SK-N-DZ (cell line): Measurements from ENCODE around the gene PROX2. TPM values are rescaled to one million over a fixed set of nuclear protein-coding genes. Genes with fewer than 3 reads are reported as not detected.
A peak's percentile ranks its signal among the peaks of the same experiment; 100 is the strongest.

Experiments
- DNase-seq: peaks from one replicate; pipeline ENCODE4 v3.0.0-alpha.2; 2015; ENCODE audit warnings: low spot score
- polyA plus RNA-seq, 2 experiments: library from polyadenylated mRNA; depleted of rRNA; stranded (reverse); fragments of >200 nt; gene quantifications; 2 replicates each; pipeline ENCODE4 v1.2.3, GENCODE V29; 2014

The PROX2 gene, protein sequence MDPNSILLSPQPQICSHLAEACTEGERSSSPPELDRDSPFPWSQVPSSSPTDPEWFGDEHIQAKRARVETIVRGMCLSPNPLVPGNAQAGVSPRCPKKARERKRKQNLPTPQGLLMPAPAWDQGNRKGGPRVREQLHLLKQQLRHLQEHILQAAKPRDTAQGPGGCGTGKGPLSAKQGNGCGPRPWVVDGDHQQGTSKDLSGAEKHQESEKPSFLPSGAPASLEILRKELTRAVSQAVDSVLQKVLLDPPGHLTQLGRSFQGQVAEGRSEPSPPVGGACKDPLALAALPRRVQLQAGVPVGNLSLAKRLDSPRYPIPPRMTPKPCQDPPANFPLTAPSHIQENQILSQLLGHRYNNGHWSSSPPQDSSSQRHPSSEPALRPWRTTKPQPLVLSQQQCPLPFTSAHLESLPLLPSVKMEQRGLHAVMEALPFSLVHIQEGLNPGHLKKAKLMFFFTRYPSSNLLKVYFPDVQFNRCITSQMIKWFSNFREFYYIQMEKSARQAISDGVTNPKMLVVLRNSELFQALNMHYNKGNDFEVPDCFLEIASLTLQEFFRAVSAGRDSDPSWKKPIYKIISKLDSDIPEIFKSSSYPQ
- not detected in 2 replicates for polyA plus RNA-seq (2014; cell fraction: cytosol; rRNA removed)
- not detected in 2 replicates for polyA plus RNA-seq (2014; cell fraction: nucleus; rRNA removed)

DNA sequence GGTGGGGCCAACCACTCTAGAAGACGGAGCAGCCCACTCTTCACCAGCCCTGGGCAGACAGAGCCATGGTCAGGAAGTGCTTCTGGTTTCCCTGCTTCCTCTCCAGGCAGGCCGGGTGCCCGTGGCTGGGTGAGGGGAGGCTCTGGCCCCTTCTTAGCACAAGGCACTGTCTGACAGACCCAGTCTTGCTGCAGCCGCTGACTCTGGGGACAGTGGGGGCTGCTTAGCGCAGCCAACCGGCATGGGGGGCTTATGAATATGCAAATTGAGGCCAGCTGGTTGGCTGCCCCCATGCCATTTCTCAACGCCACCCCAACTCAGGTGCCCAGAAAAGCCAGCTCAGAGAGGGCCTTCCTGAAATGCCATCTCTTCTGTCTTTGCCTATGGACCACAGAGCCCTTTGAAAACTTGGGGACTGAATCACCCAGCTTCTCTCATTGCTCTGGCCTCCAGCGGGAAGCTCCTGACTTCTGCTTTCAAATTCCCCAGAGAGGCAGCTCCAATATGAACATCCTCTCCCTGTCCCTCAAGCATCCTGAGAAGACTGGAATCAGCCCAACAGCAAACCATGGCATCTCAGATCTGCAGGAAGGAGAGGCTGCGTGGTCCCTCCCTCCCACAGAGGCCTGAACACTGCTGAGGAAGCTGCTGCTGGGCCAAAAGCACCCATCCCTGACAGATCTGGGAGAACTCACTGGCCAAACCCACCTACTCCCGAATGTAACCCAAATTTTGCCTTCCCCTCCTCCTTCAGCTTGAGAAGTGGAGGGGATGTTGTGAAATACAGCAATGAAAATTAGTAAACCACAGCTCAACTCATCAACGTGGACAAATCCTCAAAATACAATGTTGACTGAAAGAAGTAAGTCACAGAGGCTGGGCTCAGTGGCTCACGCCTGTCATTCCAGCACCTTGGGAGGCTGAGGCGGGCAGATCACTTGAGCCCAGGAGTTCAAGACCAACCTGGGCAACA lies at the start of gene PROX2:
Gene PROX2, minus strand, starts transcription at position 205 of the 973 bp plus-strand sequence. CDS start 12,311 bp downstream, outside the sequence.
- peak; percentile 12 for DNase-seq

DNA sequence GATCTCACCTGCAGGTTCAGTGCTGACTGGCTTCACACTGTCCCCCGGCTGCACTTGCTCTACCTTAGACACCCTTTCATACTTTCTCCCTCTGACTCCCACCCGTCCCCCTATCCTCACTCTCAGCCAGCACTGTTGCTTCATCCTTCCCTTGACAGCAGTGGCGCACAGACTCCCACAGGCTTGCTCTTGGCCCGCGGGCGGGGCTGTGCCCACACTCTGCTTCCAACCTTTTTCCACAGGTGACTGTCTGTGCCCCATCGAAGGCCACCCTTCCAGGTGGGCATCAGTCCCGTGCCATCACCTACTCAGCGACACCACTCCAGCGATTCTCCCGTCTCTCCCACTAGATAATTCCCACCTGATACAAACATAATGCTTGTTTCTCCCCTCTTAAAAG lies 48.1 kb upstream of the PROX2 start:
- no peak for DNase-seq

DNA sequence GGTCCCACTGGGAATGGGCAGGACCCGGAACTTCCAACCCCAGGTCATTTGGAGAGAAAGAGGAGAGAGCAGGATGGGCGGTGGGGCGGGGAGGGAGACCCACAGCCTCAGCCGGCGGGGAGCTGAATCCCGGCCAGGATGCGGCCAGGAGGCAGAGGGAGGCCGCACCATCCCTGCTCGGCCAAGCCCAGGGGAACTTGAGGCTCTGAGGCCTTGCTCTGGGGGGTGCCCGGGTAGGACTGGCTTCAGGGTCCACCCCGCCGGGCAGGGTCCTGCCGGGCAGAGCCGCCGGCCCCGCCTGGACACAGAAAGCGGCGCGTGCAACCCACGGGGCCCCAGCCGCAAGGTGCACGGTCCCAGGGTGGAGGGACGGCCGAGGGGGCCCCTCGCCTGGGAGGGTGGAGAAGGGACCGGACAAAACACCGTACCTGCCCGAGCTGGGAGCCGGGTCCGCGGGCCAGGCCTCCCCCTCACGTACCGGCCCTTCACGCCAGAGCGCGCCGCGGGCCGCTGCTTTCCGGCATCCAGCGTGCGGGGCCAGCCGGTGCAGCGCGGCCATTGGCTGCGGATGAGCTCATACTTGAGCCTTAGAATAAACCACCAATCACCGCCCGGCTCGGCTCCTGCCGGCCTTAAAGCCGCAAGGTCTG lies 46.9 kb upstream of the PROX2 start, which contains the start of gene RPS6KL1:
Gene RPS6KL1, minus strand, starts transcription at position 509 of the 650 bp plus-strand sequence. CDS start 1,719 bp downstream, outside the sequence.
- DNase-seq, result peak; percentile 89

DNA sequence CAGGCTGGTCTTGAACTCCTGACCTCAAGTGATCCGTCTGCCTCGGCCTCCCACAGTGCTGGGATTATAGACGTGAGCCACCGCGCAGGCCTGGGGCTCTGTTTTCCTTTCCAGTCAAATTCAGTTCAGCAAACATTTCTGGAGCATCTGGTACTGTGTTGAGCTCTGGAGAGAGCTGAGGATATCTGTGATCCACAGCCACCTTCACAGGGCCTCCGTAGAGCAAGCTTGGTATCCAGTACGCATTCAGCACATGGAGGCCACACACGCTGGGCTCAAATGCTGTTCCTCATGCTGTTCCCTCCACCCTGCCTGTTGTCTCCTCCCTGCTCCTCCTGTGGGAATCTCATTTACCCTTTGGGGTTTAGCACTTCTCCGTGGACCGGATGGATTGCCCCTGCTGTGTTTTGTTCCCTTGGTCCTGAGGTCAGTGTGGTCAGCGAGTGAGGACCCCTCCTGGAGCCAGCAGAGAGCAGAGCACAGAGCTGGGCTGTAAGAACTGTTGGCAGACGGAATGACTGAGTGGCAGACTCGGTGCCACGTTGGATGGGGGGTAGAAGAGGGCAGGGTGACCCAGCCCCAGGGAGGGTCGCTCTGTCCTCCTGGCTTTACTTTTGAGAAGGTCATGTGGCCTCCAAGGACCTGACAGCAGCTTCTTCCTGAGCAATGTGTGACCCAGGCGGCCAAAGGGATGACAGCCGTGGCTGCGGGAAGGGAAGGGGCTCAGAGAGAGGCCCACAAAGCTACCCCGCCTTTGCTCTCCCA lies 46.2 kb upstream of the PROX2 start:
- no peak for DNase-seq

DNA sequence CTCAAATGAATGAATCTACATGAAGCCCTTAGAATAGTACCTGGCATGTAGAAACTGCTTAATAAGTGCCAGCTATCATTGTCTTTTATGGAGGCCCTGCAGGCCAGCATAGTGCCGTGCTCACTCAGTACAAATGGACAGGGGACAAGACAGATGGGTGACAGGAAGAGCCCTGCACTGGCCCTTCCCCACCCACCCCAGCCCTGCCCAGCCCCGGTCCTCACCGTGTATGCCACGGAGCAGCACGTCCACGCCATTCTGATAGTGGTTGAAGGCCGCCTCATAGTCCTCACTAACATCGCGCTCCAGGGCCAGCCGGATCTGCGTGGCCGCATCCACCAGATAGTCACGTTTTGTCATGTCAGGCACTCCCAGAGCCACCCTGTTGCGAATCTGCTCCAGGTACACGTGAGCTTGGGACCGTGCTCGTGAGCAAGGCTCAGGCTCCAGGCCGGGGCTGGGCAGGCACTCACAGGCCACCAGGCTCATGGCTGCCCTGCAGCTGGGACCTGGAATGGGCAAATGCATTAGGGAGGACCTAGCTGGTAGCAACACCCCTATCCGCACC lies 45.2 kb upstream of the PROX2 start:
- DNase-seq, result no peak

DNA sequence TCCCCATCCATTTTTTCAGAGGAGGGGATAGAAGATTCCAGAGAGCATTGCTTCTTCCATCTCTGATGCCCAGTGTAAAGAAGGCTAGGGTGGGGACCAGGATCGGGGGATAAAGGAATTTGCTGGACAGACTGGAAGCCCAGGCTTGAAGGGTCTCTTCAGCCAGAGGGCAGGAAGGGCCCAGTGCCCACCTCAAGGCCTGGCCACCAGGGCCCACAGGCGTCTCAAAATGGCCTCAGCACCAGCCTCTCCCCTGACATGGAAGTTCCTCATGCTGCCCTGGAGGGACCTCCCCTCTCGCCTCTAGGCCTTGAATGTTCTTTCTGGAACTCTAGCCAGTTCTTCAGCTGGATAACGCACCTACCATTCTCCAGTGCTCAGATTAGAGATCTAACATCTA lies 44.3 kb upstream of the PROX2 start:
- DNase-seq, result no peak

DNA sequence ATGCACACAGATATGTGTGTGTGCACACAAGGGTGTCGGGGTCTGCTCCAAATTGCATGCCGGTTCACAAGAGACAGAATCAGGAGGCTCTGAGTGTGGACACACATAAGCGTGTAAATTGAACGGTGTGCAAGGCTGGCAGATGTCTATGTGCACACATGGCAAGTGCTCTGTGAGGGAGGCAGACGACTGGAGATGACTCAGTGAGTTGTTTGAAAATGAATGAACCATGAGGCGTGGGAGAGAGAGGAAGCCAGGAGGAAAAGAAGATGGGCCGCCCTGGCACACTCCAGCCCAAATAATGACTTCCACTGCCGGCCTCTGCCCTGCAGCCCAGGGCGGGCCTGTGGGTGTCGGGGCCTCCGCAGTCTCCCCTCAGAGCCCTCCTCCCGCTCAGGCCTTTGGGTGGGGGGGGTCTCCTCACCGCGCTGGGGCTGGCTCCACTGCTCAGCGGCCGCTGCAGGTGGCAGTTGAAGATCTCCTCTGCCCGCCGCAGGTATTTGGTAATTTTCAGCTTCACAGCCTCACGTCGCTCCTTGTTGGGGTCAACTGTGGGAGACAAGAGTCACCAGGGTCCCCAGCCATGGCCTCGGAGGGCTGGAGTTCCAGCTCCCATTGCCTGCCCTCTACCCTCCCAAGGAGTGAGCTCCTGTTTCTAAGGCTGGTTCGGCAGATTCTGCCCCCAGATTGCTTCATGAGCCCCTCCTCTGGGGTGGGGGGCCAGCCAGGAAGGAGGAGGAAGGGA lies 43.6 kb upstream of the PROX2 start:
- no peak for DNase-seq

DNA sequence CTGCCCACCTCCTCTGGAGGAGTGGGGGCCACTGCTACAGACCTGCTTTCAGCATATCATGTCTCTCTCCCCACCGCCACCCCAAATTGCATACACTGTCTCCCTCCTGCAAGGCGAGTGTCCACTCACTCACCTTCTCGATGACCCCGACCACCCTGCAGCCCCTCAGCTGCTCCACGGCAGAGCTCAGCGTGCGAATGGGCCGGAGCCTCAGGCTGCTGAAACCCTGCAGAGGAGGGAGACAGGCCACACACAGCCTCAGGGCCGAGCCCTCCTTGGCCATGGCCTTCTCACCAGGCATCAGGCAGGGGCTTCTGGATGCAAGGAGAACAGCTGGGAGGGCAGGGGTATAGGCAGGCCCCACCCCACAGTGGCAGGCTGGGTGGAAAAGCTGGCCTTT lies 42.4 kb upstream of the PROX2 start:
- DNase-seq, result no peak

DNA sequence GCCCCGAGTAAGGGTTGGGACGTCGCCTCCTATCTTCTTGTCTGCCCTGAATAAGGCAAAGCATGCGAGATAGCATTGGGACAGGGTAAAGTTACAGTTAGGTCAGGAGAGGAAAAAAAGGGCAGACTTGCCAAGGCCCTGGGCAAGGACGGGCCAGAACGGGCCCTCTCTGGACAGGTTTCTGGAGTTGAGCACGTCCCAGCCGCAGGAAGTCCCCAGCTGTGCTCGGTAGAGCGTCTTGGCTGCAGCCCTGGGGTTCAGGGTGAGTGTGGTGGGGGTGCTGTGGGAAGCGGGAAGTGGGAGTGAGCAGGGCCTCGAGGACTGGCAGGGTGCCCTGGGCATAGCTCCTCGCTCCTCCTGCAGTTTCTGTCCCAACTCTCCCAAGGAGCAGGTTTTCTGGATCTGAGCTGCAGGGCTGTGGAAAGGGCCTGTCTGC lies 41.7 kb upstream of the PROX2 start:
- no peak for DNase-seq

DNA sequence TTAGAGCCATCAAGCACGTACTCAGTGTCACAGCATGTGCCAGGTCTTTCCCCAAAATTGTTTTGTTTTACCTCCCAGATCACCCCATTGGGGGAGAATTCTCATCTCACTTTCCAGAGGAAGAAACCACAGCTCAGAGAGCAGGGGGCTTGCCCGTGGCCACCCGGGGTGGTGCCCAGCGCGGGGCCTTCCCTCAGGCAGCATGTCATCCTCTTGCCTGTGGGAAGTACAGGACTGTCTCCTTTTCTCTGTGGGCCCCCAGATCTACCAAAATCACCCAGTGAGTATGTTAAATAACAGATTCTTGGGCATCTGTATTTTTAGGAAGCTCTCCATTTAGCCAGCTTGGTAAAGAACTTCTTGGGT lies 41.2 kb upstream of the PROX2 start:
- no peak for DNase-seq

DNA sequence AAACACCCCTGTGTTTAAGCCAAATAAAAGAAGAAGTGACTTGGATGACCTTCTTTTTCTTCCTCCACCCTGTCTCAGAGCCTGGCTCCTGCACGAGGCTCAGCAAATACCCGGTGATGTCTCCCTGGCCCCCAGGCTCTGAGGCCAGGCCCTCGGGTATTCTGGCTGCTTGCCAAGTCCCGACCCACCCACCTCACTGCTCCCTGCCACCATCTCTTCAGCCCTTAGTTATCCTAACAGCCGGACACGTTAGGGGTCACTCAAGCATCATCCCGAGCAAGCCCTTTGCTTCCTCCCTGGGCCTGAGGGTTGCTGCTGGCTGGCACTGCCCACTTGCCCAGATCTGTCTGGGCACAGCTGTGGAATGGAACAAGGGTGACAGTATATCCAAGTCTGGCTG lies 39.9 kb upstream of the PROX2 start:
- no peak for DNase-seq

DNA sequence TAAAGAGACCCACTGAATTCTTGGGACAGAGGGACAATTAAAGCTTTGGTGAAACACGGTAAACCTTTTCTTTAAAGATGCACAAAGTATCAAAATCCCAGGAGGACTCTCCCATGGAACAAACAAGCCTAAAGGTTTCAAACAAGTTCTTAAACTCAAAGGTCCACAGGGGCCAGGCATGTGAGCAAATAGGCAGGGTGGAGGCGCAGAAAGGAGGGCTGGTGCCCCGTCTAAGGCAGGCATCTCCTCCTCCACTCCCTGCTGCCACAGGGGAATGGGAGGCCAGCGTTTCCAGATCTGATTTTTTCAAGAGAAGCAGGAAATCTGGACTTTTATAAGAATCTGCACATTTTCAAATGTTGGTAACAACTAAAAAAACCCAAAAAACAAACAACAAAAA lies 39.5 kb upstream of the PROX2 start:
- no peak for DNase-seq

DNA sequence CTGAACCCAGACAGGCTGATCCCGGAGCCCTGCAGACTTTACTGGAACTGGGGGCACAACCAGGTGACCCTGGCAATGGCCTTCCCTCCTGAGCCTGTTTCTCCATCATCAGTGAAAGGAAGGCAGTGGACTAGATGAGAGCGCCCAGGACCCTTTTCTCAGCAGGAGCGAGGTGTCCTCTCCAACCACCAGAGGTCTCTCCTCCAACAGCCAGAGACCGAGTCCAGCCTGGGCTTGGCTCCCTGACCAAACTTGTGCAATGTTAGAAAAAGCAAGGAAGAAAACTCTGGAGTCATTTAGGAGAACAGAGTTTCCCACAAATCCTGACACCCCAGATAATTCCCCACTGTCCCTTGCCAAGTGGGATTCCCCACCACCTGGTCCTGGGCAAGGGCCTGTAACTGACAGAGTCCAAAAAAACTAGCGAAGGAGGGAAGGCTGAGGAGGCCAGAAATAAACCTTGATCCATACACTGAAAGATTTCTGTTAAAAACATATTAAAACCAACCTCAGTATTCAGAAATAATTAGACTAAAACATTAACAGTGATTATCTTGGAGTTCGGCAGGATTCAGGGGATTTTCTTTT lies 38.1 kb upstream of the PROX2 start:
- peak; percentile 38 for DNase-seq

DNA sequence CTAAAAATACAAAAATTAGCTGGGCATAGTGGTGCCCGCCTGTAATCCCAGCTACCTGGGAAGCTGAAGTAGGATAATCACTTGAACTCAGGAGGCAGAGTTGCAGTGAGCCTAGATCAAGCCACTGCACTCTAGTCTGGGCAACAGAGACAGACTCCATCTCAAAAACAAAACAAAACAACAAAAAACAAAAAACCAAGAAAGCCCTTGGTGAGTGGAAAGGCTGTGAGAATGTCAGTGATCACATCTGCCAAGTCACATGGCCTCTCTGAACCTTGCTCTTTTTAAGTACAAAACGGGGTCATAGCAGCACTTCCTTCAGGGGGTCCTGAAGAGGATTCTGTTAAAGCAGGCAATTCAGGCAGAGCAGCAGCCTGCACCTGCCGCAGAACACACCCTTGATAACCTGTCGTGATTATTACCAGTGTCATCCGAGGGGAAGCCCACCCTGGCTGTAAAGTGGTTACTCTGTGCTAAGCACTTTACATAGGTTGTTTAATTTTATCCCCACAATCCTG lies 37.5 kb upstream of the PROX2 start:
- no peak for DNase-seq

DNA sequence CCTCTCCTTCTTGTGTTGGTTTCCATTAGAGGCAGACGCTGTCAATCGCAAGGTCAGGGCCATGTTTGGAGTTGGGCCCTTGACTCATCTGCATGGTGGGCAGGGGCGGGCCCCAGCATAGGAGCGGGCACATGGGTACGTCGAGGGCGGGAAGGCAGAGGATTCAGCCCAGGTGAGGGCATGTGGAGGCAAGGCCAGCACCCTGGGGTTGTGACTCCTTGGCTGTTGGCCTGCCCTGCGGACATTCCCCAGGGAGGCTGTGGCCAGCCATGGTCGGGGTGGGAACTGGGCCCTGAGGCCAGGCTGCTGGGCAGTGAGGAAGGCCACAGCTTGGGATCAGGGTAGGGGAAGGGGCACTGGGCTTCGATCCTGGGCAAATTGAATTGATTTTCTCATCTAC lies 36.9 kb upstream of the PROX2 start:
- DNase-seq, result no peak

DNA sequence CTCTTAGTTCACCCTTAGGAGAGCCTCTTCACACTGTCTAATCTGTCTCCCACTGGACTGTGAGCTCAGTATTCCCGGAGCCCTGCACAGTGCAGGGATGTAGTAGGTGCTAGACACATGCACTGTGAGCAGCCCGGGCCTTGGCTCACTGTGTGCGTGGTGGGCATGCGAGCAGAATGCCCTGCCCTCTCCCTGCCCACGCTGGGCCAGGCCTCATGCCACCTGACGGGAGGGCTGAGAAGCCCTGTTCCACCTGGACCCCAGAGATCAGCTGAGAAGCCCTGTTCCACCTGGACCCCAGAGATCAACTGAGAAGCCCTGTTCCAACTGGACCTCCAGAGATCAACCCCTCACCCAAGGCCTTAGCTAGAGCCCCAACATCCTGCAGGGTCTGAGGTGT lies 36.2 kb upstream of the PROX2 start:
- DNase-seq, result no peak

DNA sequence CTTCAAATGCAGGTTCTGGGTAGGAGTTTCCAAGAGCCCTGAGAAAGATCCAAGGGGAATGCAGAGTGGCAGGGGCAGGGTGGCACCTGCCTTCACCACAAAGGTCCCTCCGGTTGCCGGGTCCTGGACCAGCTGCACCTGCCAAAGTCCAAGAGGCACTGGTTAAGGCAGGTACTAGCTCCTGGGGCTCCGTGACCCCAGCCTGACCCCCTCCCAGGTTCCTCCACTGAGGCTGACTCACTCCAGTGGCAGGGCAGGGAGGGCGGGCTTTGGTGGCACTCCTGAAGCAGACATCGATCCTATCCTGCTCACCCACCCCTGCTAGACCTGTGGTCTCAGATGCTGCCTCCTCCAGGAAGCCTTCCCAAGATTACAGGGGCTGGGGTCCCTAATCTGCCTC lies 35.8 kb upstream of the PROX2 start:
- no peak for DNase-seq

DNA sequence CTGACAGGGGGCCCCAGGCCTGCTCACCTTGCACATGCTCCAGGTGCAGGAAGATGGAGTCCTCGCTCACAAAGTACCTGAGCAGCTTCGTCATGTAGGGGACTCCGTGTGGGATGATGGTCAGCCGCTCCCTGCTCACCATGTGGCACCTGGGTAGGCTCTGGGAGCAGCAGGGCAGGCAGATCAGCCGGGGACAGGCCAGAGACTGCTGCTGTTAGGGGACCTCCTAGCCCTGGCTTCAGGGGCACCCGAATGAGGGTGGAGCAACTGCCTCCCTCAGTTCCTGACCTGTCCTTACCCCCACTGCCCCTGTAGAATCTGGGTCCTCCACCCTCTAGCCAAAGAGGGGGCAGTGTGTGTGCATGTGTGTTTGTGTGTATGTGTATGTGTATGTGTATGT lies 35.3 kb upstream of the PROX2 start:
- DNase-seq, result no peak

DNA sequence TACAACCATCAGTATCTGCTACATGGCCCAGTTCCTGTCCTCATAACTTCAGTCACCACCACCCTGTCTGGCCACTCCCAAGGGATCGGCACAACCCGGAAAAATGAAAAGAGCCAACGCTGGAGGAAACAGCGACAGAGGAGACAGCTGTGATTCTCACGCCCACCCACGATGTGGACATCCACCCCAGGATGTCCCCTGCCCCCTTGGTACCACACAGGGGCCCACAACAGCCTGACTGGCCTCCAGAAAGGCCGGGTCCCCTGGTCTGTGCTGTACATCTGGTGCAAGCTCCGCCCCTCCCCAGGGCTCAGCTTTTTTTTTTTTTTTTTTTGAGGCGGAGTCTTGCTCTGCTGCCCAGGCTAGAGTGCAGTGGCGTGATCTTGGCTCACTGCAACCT lies 34.6 kb upstream of the PROX2 start:
- DNase-seq, result no peak
